Measurements from ENCODE around the gene KRT15. TPM values are rescaled to one million over a fixed set of nuclear protein-coding genes. Genes with fewer than 3 reads are reported as not detected.

KRT15 gene
- total and polyA plus RNA-seq, 2 of the 4 experiments (the other 2 are of a cell fraction) = 2.9 to 5.3 TPM

DNA sequence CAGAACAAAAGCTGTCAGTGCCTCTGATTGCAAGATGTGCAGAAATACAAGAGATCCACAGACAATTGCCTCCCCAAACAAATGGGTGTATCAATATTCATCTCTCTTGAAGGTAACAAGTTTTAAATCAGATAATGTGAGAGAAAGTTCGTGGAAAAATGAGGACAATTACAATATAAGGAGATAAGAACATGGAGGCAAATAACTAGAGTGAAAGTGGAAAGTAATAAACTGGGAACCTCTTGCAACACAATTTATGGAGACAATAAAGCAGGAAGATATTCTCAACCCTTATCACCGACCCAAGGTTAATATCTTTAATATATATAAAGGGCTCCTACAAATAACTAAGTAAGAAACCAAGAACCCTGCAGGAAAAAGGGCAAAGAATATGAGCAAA, 23.7 kb upstream of the KRT15 start:
- POLR2A ChIA-PET (ENCODE audit: unreplicated experiment) = no interaction called here
- intact Hi-C loops (cut with micrococcal nuclease) = loop anchor here (1.0 kb wide), 1 partner anchor 38 kb away; no protein-coding TSS in a partner anchor
- no peak overlapping the region for H2AFZ ChIP-seq (replicated peaks; ENCODE audit: low read length, poor library complexity)

More for the DNA sequence above, 23.7 kb upstream of the KRT15 start:
- Histone ChIP-seq H3K27me3 (ENCODE audit: control insufficient read depth, insufficient read depth, low read length) (no peaks in the 10 kb centered on the region), H3K18ac (ENCODE audit: low read depth, low read length) (no peak overlapping the region), H2AK9ac (replicated peaks; ENCODE audit: low read depth, low read length, poor library complexity) (no peak overlapping the region), H2BK15ac (ENCODE audit: low read depth, low read length) (no peak overlapping the region), H3K4me3 (ENCODE audit: insufficient read depth, low read depth, low read length) (no peak overlapping the region), H2BK120ac (ENCODE audit: low read depth, low read length) (no peak overlapping the region), H4K5ac (ENCODE audit: low read depth, low read length) (no peak overlapping the region), H3K23ac (ENCODE audit: low read depth, low read length) (no peak overlapping the region), H3K4me1 (ENCODE audit: control insufficient read depth, insufficient read depth, low read length) (peaks cover 20% of the 10 kb centered on the region), H2BK20ac (ENCODE audit: low read depth, low read length) (no peak overlapping the region), H3K4ac (ENCODE audit: low read depth, low read length) (no peak overlapping the region), H2AK5ac (ENCODE audit: low read depth, low read length) (no peak overlapping the region), H3K4me2 (ENCODE audit: low read depth, low read length) (no peak overlapping the region), H3K56ac (ENCODE audit: extremely low read depth, insufficient read depth, low read length) (no peak overlapping the region), H3K9ac (ENCODE audit: low read depth, low read length) (no peak overlapping the region), H4K91ac (ENCODE audit: insufficient read depth, low read depth, low read length) (no peak overlapping the region), H4K20me1 (ENCODE audit: insufficient read depth, low read length) (no peaks in the 10 kb centered on the region), H4K8ac (ENCODE audit: low read depth in 2 of 2, low read length in 2 of 2) (no peak overlapping the region), H3K9me3 (ENCODE audit: control insufficient read depth, insufficient read depth, low read length) (peaks cover 4% of the 10 kb centered on the region), H3K36me3 (ENCODE audit: control insufficient read depth, insufficient read depth, low read length) (no peaks in the 10 kb centered on the region), H3K79me1 (ENCODE audit: low read depth in 1 of 2, low read length in 2 of 2) (no peaks in the 10 kb centered on the region), H3K9me1 (ENCODE audit: insufficient read depth, low read length) (peaks cover 11% of the 10 kb centered on the region), H3K14ac (replicated peaks; ENCODE audit: low read depth, low read length) (no peak overlapping the region), H2BK5ac (ENCODE audit: low read depth, low read length, poor library complexity, severe bottlenecking) (no peak overlapping the region), H3K27ac (ENCODE audit: insufficient read depth, low read length) (no peak overlapping the region)
- TF ChIP-seq, protein P1, sequence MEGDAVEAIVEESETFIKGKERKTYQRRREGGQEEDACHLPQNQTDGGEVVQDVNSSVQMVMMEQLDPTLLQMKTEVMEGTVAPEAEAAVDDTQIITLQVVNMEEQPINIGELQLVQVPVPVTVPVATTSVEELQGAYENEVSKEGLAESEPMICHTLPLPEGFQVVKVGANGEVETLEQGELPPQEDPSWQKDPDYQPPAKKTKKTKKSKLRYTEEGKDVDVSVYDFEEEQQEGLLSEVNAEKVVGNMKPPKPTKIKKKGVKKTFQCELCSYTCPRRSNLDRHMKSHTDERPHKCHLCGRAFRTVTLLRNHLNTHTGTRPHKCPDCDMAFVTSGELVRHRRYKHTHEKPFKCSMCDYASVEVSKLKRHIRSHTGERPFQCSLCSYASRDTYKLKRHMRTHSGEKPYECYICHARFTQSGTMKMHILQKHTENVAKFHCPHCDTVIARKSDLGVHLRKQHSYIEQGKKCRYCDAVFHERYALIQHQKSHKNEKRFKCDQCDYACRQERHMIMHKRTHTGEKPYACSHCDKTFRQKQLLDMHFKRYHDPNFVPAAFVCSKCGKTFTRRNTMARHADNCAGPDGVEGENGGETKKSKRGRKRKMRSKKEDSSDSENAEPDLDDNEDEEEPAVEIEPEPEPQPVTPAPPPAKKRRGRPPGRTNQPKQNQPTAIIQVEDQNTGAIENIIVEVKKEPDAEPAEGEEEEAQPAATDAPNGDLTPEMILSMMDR (conservative IDR thresholded peaks at IDR 0.05; ENCODE audit: low read depth, low read length) = no peak
- TF ChIP-seq, protein P2, sequence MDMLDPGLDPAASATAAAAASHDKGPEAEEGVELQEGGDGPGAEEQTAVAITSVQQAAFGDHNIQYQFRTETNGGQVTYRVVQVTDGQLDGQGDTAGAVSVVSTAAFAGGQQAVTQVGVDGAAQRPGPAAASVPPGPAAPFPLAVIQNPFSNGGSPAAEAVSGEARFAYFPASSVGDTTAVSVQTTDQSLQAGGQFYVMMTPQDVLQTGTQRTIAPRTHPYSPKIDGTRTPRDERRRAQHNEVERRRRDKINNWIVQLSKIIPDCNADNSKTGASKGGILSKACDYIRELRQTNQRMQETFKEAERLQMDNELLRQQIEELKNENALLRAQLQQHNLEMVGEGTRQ (IDR thresholded peaks at IDR 0.05; ENCODE audit: low read depth, low read length) = no peak
- no peak for TF ChIP-seq POLR2A (IDR thresholded peaks at IDR 0.05; ENCODE audit: low read depth, low read length)
- TF ChIP-seq CEBPB (IDR thresholded peaks at IDR 0.05; ENCODE audit: low read depth, low read length) = no peak
- TF ChIP-seq NFE2L2 (IDR thresholded peaks at IDR 0.05; ENCODE audit: low read depth, low read length) = no peak
- TF ChIP-seq RFX5 (IDR thresholded peaks at IDR 0.05; ENCODE audit: low read depth, low read length) = no peak
- TF ChIP-seq, protein P3, sequence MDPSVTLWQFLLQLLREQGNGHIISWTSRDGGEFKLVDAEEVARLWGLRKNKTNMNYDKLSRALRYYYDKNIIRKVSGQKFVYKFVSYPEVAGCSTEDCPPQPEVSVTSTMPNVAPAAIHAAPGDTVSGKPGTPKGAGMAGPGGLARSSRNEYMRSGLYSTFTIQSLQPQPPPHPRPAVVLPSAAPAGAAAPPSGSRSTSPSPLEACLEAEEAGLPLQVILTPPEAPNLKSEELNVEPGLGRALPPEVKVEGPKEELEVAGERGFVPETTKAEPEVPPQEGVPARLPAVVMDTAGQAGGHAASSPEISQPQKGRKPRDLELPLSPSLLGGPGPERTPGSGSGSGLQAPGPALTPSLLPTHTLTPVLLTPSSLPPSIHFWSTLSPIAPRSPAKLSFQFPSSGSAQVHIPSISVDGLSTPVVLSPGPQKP (IDR thresholded peaks at IDR 0.05; ENCODE audit: borderline replicate concordance, low read depth, low read length) = no peak
- TF ChIP-seq RAD21 (IDR thresholded peaks at IDR 0.05; ENCODE audit: low read length) = no peak
- TF ChIP-seq RCOR1 (IDR thresholded peaks at IDR 0.05; ENCODE audit: insufficient replicate concordance, low read length) = no peak
- no peak for TF ChIP-seq CHD1 (IDR thresholded peaks at IDR 0.05; ENCODE audit: low read depth, low read length)
- no peak for TF ChIP-seq SMC3 (IDR thresholded peaks at IDR 0.05; ENCODE audit: low read depth, low read length)
- TF ChIP-seq BHLHE40 (IDR thresholded peaks at IDR 0.05; ENCODE audit: low read depth, low read length) = no peak
- TF ChIP-seq MXI1 (IDR thresholded peaks at IDR 0.05; ENCODE audit: borderline replicate concordance, low read depth, low read length) = no peak
- TF ChIP-seq MAFK (IDR thresholded peaks at IDR 0.05; ENCODE audit: low read depth, low read length) = no peak
- CTCF ChIA-PET = interaction anchor here (1.2 kb wide), 1 partner anchor 121 kb away, joined by 4 read pairs; no protein-coding TSS in a partner anchor
- BruUV-seq (replicated peaks) = no TSS peak
- in situ Hi-C loops (cut with MboI; ENCODE audit: low sequenced_read_pairs) = no loop called here
- ATAC-seq (ENCODE audit: low read depth) = no peak
- dilution Hi-C loops (cut with HindIII; ENCODE audit: low sequenced_read_pairs, unreplicated experiment) = no loop called here
- WGBS, 2 experiments (ENCODE audit: extremely low coverage in 2 of 2, insufficient read length in 1 of 2) = no CpG with 5 or more reads among the region's 2 CpGs
- no peak for DNase-seq
